HepG2 (cell line): ENCODE results near the gene NYAP1.
"Not testable (repeated sequence)": the region's sequence is repeated elsewhere in the genome, so short reads cannot be mapped to it uniquely, and the experiment has no call there.

ENCODE experiments used
- ARHGAP35 ChIP-seq: sonication (generic); formaldehyde crosslinking; IDR thresholded peaks from 2 replicates; pipeline ENCODE4 v1.9.0; 2022; ENCODE audit warnings: mild to moderate bottlenecking, inconsistent platforms, moderate library complexity, missing genetic modification reagents, borderline replicate concordance
- ARID2 ChIP-seq: sonication (generic); formaldehyde crosslinking; IDR thresholded peaks from 2 replicates; pipeline ENCODE4 v1.8.1; 2022; ENCODE audit warnings: mild to moderate bottlenecking, missing genetic modification reagents, borderline replicate concordance
- CEBPB ChIP-seq: IDR thresholded peaks from 2 replicates; pipeline ENCODE4 v1.6.1; 2011; ENCODE audit warnings: low read depth, low read length, improper control_type of control experiment, borderline replicate concordance
- ELF1 ChIP-seq: sonication (generic); formaldehyde crosslinking; IDR thresholded peaks from 2 replicates; pipeline ENCODE4 v1.4.0; 2020; ENCODE audit warnings: missing genetic modification reagents
- HDAC2 ChIP-seq: sonication (generic); formaldehyde crosslinking; IDR thresholded peaks from 2 replicates; pipeline ENCODE4 v1.4.0; 2020; ENCODE audit warnings: missing genetic modification reagents
- HMG20B ChIP-seq: conservative IDR thresholded peaks from 2 replicates; pipeline ENCODE4 v1.6.1; 2016; ENCODE audit warnings: missing genetic modification reagents, missing compliant biosample characterization
- HNRNPH1 ChIP-seq: fragments of 200-400 bp; formaldehyde crosslinking; optimal IDR thresholded peaks from 2 replicates; pipeline ENCODE3; 2017; ENCODE audit warnings: mild to moderate bottlenecking, low read depth, low read length
- HOXA9 ChIP-seq: sonication (generic); formaldehyde crosslinking; IDR thresholded peaks from 2 replicates; pipeline ENCODE4 v1.8.1; 2022; ENCODE audit warnings: missing genetic modification reagents, mild to moderate bottlenecking, moderate library complexity, borderline replicate concordance
- MAX ChIP-seq: IDR thresholded peaks from 2 replicates; pipeline ENCODE4 v1.6.1; 2012; ENCODE audit warnings: inconsistent platforms
- MBD4 ChIP-seq: IDR thresholded peaks from 2 replicates; pipeline ENCODE4 v1.6.1; 2012; ENCODE audit warnings: low read length, inconsistent platforms, borderline replicate concordance
- PRPF4 ChIP-seq: fragments of 200-400 bp; formaldehyde crosslinking; IDR thresholded peaks from 2 replicates; pipeline ENCODE4 v1.6.1; 2016; ENCODE audit warnings: low read length, low read depth; ENCODE audit not compliant: poor library complexity, severe bottlenecking
- SETDB1 ChIP-seq: sonication (generic); formaldehyde crosslinking; IDR thresholded peaks from 2 replicates; pipeline ENCODE4 v1.5.1; 2020; ENCODE audit warnings: missing genetic modification reagents, mild to moderate bottlenecking, borderline replicate concordance
- SUZ12 ChIP-seq: fragments of 150-350 bp; IDR thresholded peaks from 2 replicates; pipeline ENCODE4 v1.6.1; 2014; ENCODE audit warnings: low read depth, low read length

GRCh38 chr7:100536695-100537094 lies 53.0 kb downstream of the NYAP1 start:
- not testable (repeated sequence) for TF ChIP-seq ARID2 (CRISPR knock-in tag); ELF1; HNRNPH1; ARHGAP35 (CRISPR knock-in tag); MBD4; CEBPB; HMG20B (CRISPR knock-in tag); PRPF4; HDAC2 (CRISPR knock-in tag); HOXA9; SUZ12; MAX; SETDB1 (CRISPR knock-in tag)
